Measurements from ENCODE around the gene ZDHHC11B. TPM values are rescaled to one million over a fixed set of nuclear protein-coding genes. Genes with fewer than 3 reads are reported as not detected.
"Not testable (repeated sequence)": the region's sequence is repeated elsewhere in the genome, so short reads cannot be mapped to it uniquely, and the experiment has no call there.

The ZDHHC11B gene
- total and polyA plus RNA-seq, 2 donors (not counting 1 experiment from before 2014, with no cell fraction given), result 0.52 TPM; not detected in 1

DNA sequence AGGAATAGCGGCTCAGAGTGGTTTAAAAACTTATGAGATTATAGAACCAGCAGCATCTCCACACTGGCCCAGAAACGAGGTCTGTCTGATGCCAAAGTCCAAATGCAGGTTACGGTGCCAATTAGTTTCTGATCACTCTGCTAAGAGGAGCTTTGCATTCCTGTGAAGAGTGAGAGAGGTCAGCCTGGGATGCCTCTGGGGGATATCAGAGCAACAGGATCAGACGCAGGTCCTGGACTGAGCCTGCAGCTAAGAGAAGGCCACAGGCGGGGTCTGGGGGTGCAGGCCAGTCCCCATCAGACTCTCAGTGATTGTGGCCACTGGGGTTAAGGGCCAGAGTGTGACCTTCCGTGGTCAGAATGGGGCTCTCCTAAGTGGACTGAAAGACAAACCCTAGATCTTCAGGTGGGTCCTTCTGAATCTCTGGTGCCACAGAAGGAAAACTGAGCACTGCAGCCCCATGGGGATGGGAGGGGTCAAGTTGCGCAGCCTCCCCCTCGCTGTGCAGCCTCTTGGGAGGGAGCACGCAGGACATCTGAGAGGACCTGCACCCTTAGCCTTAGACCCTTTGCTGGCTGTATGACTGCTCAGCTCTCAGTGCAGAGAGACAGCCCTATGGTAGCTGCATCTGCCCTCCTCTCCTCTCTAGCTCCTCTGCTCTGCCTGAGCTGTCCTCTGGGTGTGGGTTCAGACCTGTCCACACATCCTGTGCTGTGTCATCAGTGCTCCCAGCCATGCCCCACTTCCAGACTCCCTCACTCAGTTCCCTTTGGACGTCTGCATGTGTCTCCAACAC is 23.4 kb upstream of the ZDHHC11B start:
- H3K27me3 ChIP-seq (replicated peaks in 1 of 4; ENCODE audit: control extremely low read depth in 1 of 4, control insufficient read depth in 3 of 4, insufficient read depth in 4 of 4, low read length in 3 of 4); POLR2A ChIA-PET; H4K20me1 ChIP-seq (ENCODE audit: control insufficient read depth, insufficient read depth, low read length, poor library complexity, severe bottlenecking); H3K27ac Mint-ChIP-seq; H3K36me3 ChIP-seq (replicated peaks in 1 of 2; ENCODE audit: control extremely low read depth in 1 of 2, control insufficient read depth in 1 of 2, extremely low read depth in 1 of 2, insufficient read depth in 2 of 2, low read length in 1 of 2); H3K79me2 ChIP-seq (ENCODE audit: control insufficient read depth, insufficient read depth, low read length); H3K4me3 Mint-ChIP-seq; intact Hi-C loops (cut with micrococcal nuclease); H3K4me1 Mint-ChIP-seq; H3K4me1 ChIP-seq (ENCODE audit: control insufficient read depth in 2 of 2, insufficient read depth in 2 of 2, low read length in 2 of 2); H3K9me3 ChIP-seq (ENCODE audit: control extremely low read depth in 1 of 3, control insufficient read depth in 2 of 3, insufficient read depth in 1 of 3, low read length in 2 of 3); H3K4me3 ChIP-seq (ENCODE audit: control extremely low read depth in 1 of 5, extremely low read depth in 1 of 5, insufficient read depth in 1 of 5, low read depth in 2 of 5, low read length in 4 of 5); CTCF ChIA-PET; H2AFZ ChIP-seq (ENCODE audit: insufficient read depth, low read depth, low read length, poor library complexity, severe bottlenecking); ATAC-seq (ENCODE audit: low read depth); H3K9me3 Mint-ChIP-seq (ENCODE audit: insufficient read depth); H3K9ac ChIP-seq (ENCODE audit: low read length); H3K27ac ChIP-seq (ENCODE audit: low read length in 2 of 2); DNase-seq; H3K4me2 ChIP-seq (replicated peaks; ENCODE audit: low read depth, low read length, poor library complexity, severe bottlenecking): not testable (repeated sequence)
- H3K27me3 Mint-ChIP-seq, result peaks cover 12% of the 10 kb centered on the region
- no CpG with 5 or more reads among the region's 10 CpGs for WGBS (ENCODE audit: insufficient coverage)

GRCh38 chr5:801472-801871 is 16.9 kb upstream of the ZDHHC11B start:
- DNase-seq, result no peak
- TF ChIP-seq EZH2 (IDR thresholded peaks at IDR 0.05; ENCODE audit: borderline replicate concordance, insufficient read depth, low read depth, low read length, poor library complexity, severe bottlenecking), result no peak
- TF ChIP-seq CTCF (IDR thresholded peaks at IDR 0.05), result no peak
- Mint-ChIP-seq H3K27ac (no peak overlapping the region), H3K4me3 (no peak overlapping the region), H3K4me1 (no peaks in the 10 kb centered on the region), H3K27me3 (peaks cover 13% of the 10 kb centered on the region), H3K9me3 (ENCODE audit: insufficient read depth) (peaks cover 9% of the 10 kb centered on the region)
- Histone ChIP-seq H3K4me3 (ENCODE audit: control extremely low read depth in 1 of 5, extremely low read depth in 1 of 5, insufficient read depth in 1 of 5, low read depth in 2 of 5, low read length in 4 of 5) (no peak overlapping the region), H3K27me3 (replicated peaks in 1 of 4; ENCODE audit: control extremely low read depth in 1 of 4, control insufficient read depth in 3 of 4, insufficient read depth in 4 of 4, low read length in 3 of 4) (no peaks in the 10 kb centered on the region), H3K27ac (ENCODE audit: low read length in 2 of 2) (no peak overlapping the region), H3K36me3 (replicated peaks in 1 of 2; ENCODE audit: control extremely low read depth in 1 of 2, control insufficient read depth in 1 of 2, extremely low read depth in 1 of 2, insufficient read depth in 2 of 2, low read length in 1 of 2) (no peaks in the 10 kb centered on the region), H3K4me2 (replicated peaks; ENCODE audit: low read depth, low read length, poor library complexity, severe bottlenecking) (no peak overlapping the region), H3K4me1 (ENCODE audit: control insufficient read depth in 2 of 2, insufficient read depth in 2 of 2, low read length in 2 of 2) (no peaks in the 10 kb centered on the region), H4K20me1 (ENCODE audit: control insufficient read depth, insufficient read depth, low read length, poor library complexity, severe bottlenecking) (no peaks in the 10 kb centered on the region), H3K79me2 (ENCODE audit: control insufficient read depth, insufficient read depth, low read length) (no peaks in the 10 kb centered on the region), H2AFZ (ENCODE audit: insufficient read depth, low read depth, low read length, poor library complexity, severe bottlenecking) (no peak overlapping the region), H3K9me3 (ENCODE audit: control extremely low read depth in 1 of 3, control insufficient read depth in 2 of 3, insufficient read depth in 1 of 3, low read length in 2 of 3) (peaks cover 0 to 7% (median 3%) of the 10 kb centered on the region in 3 donors), H3K9ac (ENCODE audit: low read length) (no peak overlapping the region)
- intact Hi-C loops (cut with micrococcal nuclease), result no loop called here
- 94% methylated on average over 5 of the region's 6 CpGs for WGBS (ENCODE audit: insufficient coverage)
- CTCF ChIA-PET, result no interaction called here
- no peak for ATAC-seq (ENCODE audit: low read depth)
- POLR2A ChIA-PET, result no interaction called here

DNA sequence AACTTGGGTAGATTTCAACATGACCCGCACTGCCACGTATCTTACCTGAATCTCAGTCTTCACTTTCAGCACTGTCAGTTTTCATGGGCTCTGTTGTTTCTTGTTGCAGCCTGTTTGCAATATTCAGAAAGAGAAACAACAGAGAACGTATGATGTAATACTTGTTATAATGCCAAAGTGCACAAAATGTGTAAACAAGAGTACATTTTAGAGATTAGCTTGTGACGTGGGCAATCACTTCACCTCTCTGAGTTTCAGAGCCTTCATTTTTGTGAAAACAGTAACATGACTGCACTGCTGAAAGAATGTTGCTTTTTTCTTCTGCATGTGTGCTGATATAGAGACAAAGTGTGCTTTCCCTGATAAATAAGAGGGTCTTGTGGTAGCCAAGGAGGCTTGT is 16.5 kb upstream of the ZDHHC11B start:
- H3K27ac Mint-ChIP-seq; H3K4me3 Mint-ChIP-seq; H3K4me3 ChIP-seq (ENCODE audit: control extremely low read depth in 1 of 5, extremely low read depth in 1 of 5, insufficient read depth in 1 of 5, low read depth in 2 of 5, low read length in 4 of 5); CTCF ChIA-PET; H3K27ac ChIP-seq (ENCODE audit: low read length in 2 of 2); H2AFZ ChIP-seq (ENCODE audit: insufficient read depth, low read depth, low read length, poor library complexity, severe bottlenecking); POLR2A ChIA-PET; H3K9me3 Mint-ChIP-seq (ENCODE audit: insufficient read depth); H3K79me2 ChIP-seq (ENCODE audit: control insufficient read depth, insufficient read depth, low read length); H3K9me3 ChIP-seq (ENCODE audit: control extremely low read depth in 1 of 3, control insufficient read depth in 2 of 3, insufficient read depth in 1 of 3, low read length in 2 of 3); DNase-seq; H3K9ac ChIP-seq (ENCODE audit: low read length); intact Hi-C loops (cut with micrococcal nuclease); H3K27me3 ChIP-seq (replicated peaks in 1 of 4; ENCODE audit: control extremely low read depth in 1 of 4, control insufficient read depth in 3 of 4, insufficient read depth in 4 of 4, low read length in 3 of 4); ATAC-seq (ENCODE audit: low read depth); H3K4me1 ChIP-seq (ENCODE audit: control insufficient read depth in 2 of 2, insufficient read depth in 2 of 2, low read length in 2 of 2); H4K20me1 ChIP-seq (ENCODE audit: control insufficient read depth, insufficient read depth, low read length, poor library complexity, severe bottlenecking); H3K4me2 ChIP-seq (replicated peaks; ENCODE audit: low read depth, low read length, poor library complexity, severe bottlenecking); H3K4me1 Mint-ChIP-seq; H3K36me3 ChIP-seq (replicated peaks in 1 of 2; ENCODE audit: control extremely low read depth in 1 of 2, control insufficient read depth in 1 of 2, extremely low read depth in 1 of 2, insufficient read depth in 2 of 2, low read length in 1 of 2): not testable (repeated sequence)
- WGBS (ENCODE audit: insufficient coverage), result 89% methylated on average over 2 of the region's 4 CpGs
- peaks cover 14% of the 10 kb centered on the region for H3K27me3 Mint-ChIP-seq
